Measurements from ENCODE around the gene SPATA33. TPM values are rescaled to one million over a fixed set of nuclear protein-coding genes. Genes with fewer than 3 reads are reported as not detected.

Gene SPATA33
- total RNA-seq, 1 donor from 2014 or later, result 12.3 TPM

GRCh38 chr16:89700100-89700648 is 42.5 kb downstream of the SPATA33 start:
- peak overlapping the region; percentile 20 for H2AFZ ChIP-seq (ENCODE audit: low read depth, low read length)
- peak overlapping the region; percentile 44 for H3K27ac ChIP-seq (ENCODE audit: low read depth, low read length)
- H3K9me3 Mint-ChIP-seq (ENCODE audit: unreplicated experiment), result no peaks in the 10 kb centered on the region

GRCh38 chr16:89700649-89701424 is 43.2 kb downstream of the SPATA33 start:
- Mint-ChIP-seq H3K27ac (ENCODE audit: unreplicated experiment) (no peak overlapping the region), H3K4me1 (ENCODE audit: low read depth, unreplicated experiment) (no peaks in the 10 kb centered on the region), H3K27me3 (ENCODE audit: low read depth, unreplicated experiment) (no peaks in the 10 kb centered on the region), H3K9me3 (ENCODE audit: unreplicated experiment) (no peaks in the 10 kb centered on the region), H3K36me3 (ENCODE audit: low read depth, unreplicated experiment) (peaks cover 5% of the 10 kb centered on the region), H3K4me3 (ENCODE audit: unreplicated experiment) (peak overlapping the region; percentile 76)
- DNase-seq (ENCODE audit: low read depth) (no peak), FAIRE-seq (no peak)
- Histone ChIP-seq H3K4me3 (ENCODE audit: insufficient read depth, low read depth, low read length) (peak overlapping the region; percentile 61), H3K4me1 (ENCODE audit: insufficient read depth, low read length) (peaks cover 14% of the 10 kb centered on the region), H3K79me2 (ENCODE audit: insufficient read depth, low read length) (no peaks in the 10 kb centered on the region), H3K4me2 (ENCODE audit: low read length) (peak overlapping the region; percentile 88), H3K9me3 (ENCODE audit: insufficient read depth, low read depth, low read length) (no peaks in the 10 kb centered on the region), H2AFZ (ENCODE audit: low read depth, low read length) (no peak overlapping the region), H3K36me3 (ENCODE audit: insufficient read depth, low read length) (no peaks in the 10 kb centered on the region), H4K20me1 (ENCODE audit: insufficient read depth, low read length) (peaks cover 28% of the 10 kb centered on the region), H3K9ac (ENCODE audit: low read length) (peak overlapping the region; percentile 67), H3K27ac (ENCODE audit: low read depth, low read length) (peak overlapping the region; percentile 44), H3K27me3 (ENCODE audit: insufficient read depth, low read length) (no peaks in the 10 kb centered on the region)
- no peak for TF ChIP-seq EZH2 (IDR thresholded peaks at IDR 0.05; ENCODE audit: insufficient read depth, low read length)
- TF ChIP-seq CTCF (IDR thresholded peaks at IDR 0.05; ENCODE audit: insufficient read depth, low read depth, low read length), result no peak

More at GRCh38 chr16:89700100-89700648, 42.5 kb downstream of the SPATA33 start:
- Mint-ChIP-seq H3K27ac (ENCODE audit: unreplicated experiment) (no peak overlapping the region), H3K36me3 (ENCODE audit: low read depth, unreplicated experiment) (peaks cover 5% of the 10 kb centered on the region), H3K4me3 (ENCODE audit: unreplicated experiment) (peak overlapping the region; percentile 76), H3K4me1 (ENCODE audit: low read depth, unreplicated experiment) (no peaks in the 10 kb centered on the region), H3K27me3 (ENCODE audit: low read depth, unreplicated experiment) (no peaks in the 10 kb centered on the region)
- TF ChIP-seq EZH2 (IDR thresholded peaks at IDR 0.05; ENCODE audit: insufficient read depth, low read length) (no peak), CTCF (IDR thresholded peaks at IDR 0.05; ENCODE audit: insufficient read depth, low read depth, low read length) (peak; percentile 45)
- Histone ChIP-seq H3K9ac (ENCODE audit: low read length) (peak overlapping the region; percentile 67), H4K20me1 (ENCODE audit: insufficient read depth, low read length) (peaks cover 32% of the 10 kb centered on the region), H3K36me3 (ENCODE audit: insufficient read depth, low read length) (no peaks in the 10 kb centered on the region), H3K4me2 (ENCODE audit: low read length) (peak overlapping the region; percentile 88), H3K79me2 (ENCODE audit: insufficient read depth, low read length) (no peaks in the 10 kb centered on the region), H3K27me3 (ENCODE audit: insufficient read depth, low read length) (no peaks in the 10 kb centered on the region), H3K4me1 (ENCODE audit: insufficient read depth, low read length) (peaks cover 14% of the 10 kb centered on the region), H3K4me3 (ENCODE audit: insufficient read depth, low read depth, low read length) (peak overlapping the region; percentile 61), H3K9me3 (ENCODE audit: insufficient read depth, low read depth, low read length) (no peaks in the 10 kb centered on the region)
- FAIRE-seq, result peak; percentile 50
- DNase-seq (ENCODE audit: low read depth), result peak; percentile 90

All from astrocyte (in vitro differentiated cells and primary cell).